Liver (tissue), 9 donors: Measurements from ENCODE around the gene KIF12. TPM values are rescaled to one million over a fixed set of nuclear protein-coding genes. Genes with fewer than 3 reads are reported as not detected.

ENCODE experiments used
- DNase-seq: peaks from one replicate; pipeline ENCODE4 v3.0.0-alpha.2; 2017; ENCODE audit warnings: low spot score
- H3K27ac ChIP-seq, 2 donors: one replicate each; pipeline ENCODE4 v1.7.0; 2013; ENCODE audit warnings: inconsistent platforms in 2 of 2, low read length in 2 of 2, control low read depth in 1 of 2, low read depth in 1 of 2, mild to moderate bottlenecking in 1 of 2
- H3K27me3 ChIP-seq, 4 donors: one replicate each; pipeline versions ENCODE4 v1.6.1 to v1.7.0; 2013; ENCODE audit warnings: low read length in 3 of 4, inconsistent platforms in 1 of 4, mild to moderate bottlenecking in 1 of 4, moderate library complexity in 1 of 4; ENCODE audit not compliant: control insufficient read depth in 4 of 4, insufficient read depth in 4 of 4
- H3K36me3 ChIP-seq, 4 donors: one replicate each; pipeline versions ENCODE4 v1.6.1 to v1.7.0; 2013; ENCODE audit warnings: low read length in 3 of 4, mild to moderate bottlenecking in 3 of 4, low read depth in 1 of 4, moderate library complexity in 1 of 4; ENCODE audit not compliant: control insufficient read depth in 4 of 4, insufficient read depth in 3 of 4
- H3K4me1 ChIP-seq, 4 donors: one replicate each; pipeline versions ENCODE4 v1.6.1 to v1.7.0; 2013; ENCODE audit warnings: low read length in 3 of 4, mild to moderate bottlenecking in 3 of 4, moderate library complexity in 1 of 4; ENCODE audit not compliant: control insufficient read depth in 4 of 4, insufficient read depth in 4 of 4
- H3K4me3 ChIP-seq, 3 donors: one replicate each; pipeline versions ENCODE4 v1.6.1 to v1.7.0; 2013; ENCODE audit warnings: low read length in 3 of 3, control low read depth in 1 of 3, low read depth in 1 of 3, mild to moderate bottlenecking in 1 of 3
- H3K9ac ChIP-seq, 2 donors: one replicate each; pipeline ENCODE4 v1.7.0; 2013; ENCODE audit warnings: low read length in 2 of 2, mild to moderate bottlenecking in 2 of 2, moderate library complexity in 2 of 2, control low read depth in 1 of 2, low read depth in 1 of 2
- H3K9me3 ChIP-seq, 4 donors: one replicate each; pipeline versions ENCODE4 v1.6.1 to v1.7.0; 2013; ENCODE audit warnings: low read length in 3 of 4; ENCODE audit not compliant: control insufficient read depth in 4 of 4
- HNF4A ChIP-seq, 2 donors: conservative IDR thresholded peaks; 2 replicates each; pipeline ENCODE4 v1.6.1; 2016; ENCODE audit warnings: antibody characterized with exemption in 2 of 2, mild to moderate bottlenecking in 2 of 2
- HNF4G ChIP-seq: IDR thresholded peaks from 2 replicates; pipeline ENCODE4 v1.6.1; 2016; ENCODE audit warnings: antibody characterized with exemption
- JUND ChIP-seq, 2 donors: IDR thresholded peaks; 2 replicates each; pipeline ENCODE4 v1.6.1; 2016; ENCODE audit warnings: antibody characterized with exemption in 2 of 2
- MAX ChIP-seq: IDR thresholded peaks from 2 replicates; pipeline ENCODE4 v1.6.1; 2016; ENCODE audit warnings: antibody characterized with exemption
- RAD21 ChIP-seq, 2 donors: IDR thresholded peaks; 2 replicates each; pipeline ENCODE4 v1.6.1; 2016; ENCODE audit warnings: antibody characterized with exemption in 2 of 2, mild to moderate bottlenecking in 2 of 2
- REST ChIP-seq: IDR thresholded peaks from 2 replicates; pipeline ENCODE4 v1.6.1; 2016; ENCODE audit warnings: antibody characterized with exemption, mild to moderate bottlenecking
- RXRA ChIP-seq, 2 donors: IDR thresholded peaks; 2 replicates each; pipeline ENCODE4 v1.6.1; 2017 to 2018; ENCODE audit warnings: antibody characterized with exemption in 2 of 2, mild to moderate bottlenecking in 1 of 2
- TAF1 ChIP-seq: conservative IDR thresholded peaks from 2 replicates; pipeline ENCODE4 v1.6.1; 2016; ENCODE audit warnings: antibody characterized with exemption, mild to moderate bottlenecking
- YY1 ChIP-seq: IDR thresholded peaks from 2 replicates; pipeline ENCODE4 v1.6.1; 2016; ENCODE audit warnings: antibody characterized with exemption, mild to moderate bottlenecking
- ZBTB33 ChIP-seq: IDR thresholded peaks from 2 replicates; pipeline ENCODE4 v1.6.1; 2016; ENCODE audit warnings: antibody characterized with exemption
- WGBS: extraction: QIAGEN DNeasy Blood & Tissue Kit; methylation state at CpG from one replicate; pipeline ENCODE4 v1.1.7; 2013; 5-methylcytosine and 5-hydroxymethylcytosine counted together
- polyA plus RNA-seq, 2 donors: library from polyadenylated mRNA; stranded (reverse) in 1 of 2; unstranded in 1 of 2; fragments of 200-250 nt in 1 of 2; fragments of >200 nt in 1 of 2; fragmentation: Nextera tagmentation in 1 of 2; extraction: Ambion mirVana in 1 of 2; gene quantifications; one replicate each; pipeline versions ENCODE4 v1.2.1 to v1.2.3, GENCODE V29; 2013 to 2015
- total RNA-seq, 2 donors: library from RNA; depleted of rRNA; stranded (reverse); fragments of >200 nt; gene quantifications; one replicate each; pipeline ENCODE4 v1.2.3, GENCODE V29; 2014
- donor health status: healthy.
- donor health status: healthy.
- donor health status: healthy.
- donor health status: healthy.
- donor health status: healthy.

KIF12 gene
- total and polyA plus RNA-seq, 4 donors = 2.9 to 11.8 (median 7.7) TPM

GRCh38 chr9:114078021-114078780, 20.9 kb downstream of the KIF12 start, which contains the start of gene AMBP (continued):
- peak; percentile 86 for TF ChIP-seq REST
- TF ChIP-seq HNF4A (conservative IDR thresholded peaks at IDR 0.05) = peak; percentile 89 to 90
- TF ChIP-seq JUND (IDR thresholded peaks at IDR 0.05) = peak; percentile 60 to 91
- peak; percentile 96 for TF ChIP-seq MAX
- TF ChIP-seq TAF1 = peak; percentile 98

GRCh38 chr9:114077162-114077837, 21.8 kb downstream of the KIF12 start:
- H3K36me3 ChIP-seq = peaks cover 2 to 25% (median 18%) of the 10 kb centered on the region in 4 donors
- H3K27me3 ChIP-seq = no peaks in the 10 kb centered on the region
- peak overlapping the region; percentile 83 to 87 for H3K9ac ChIP-seq
- peak overlapping the region; percentile 60 to 68 for H3K27ac ChIP-seq
- H3K4me3 ChIP-seq = peak overlapping the region; percentile 60 to 95 (median 85)
- no peaks in the 10 kb centered on the region for H3K9me3 ChIP-seq
- DNase-seq = no peak
- TF ChIP-seq ZBTB33 (no peak), HNF4G (no peak), RXRA (IDR thresholded peaks at IDR 0.05) (peak in 1 of 2 donors; percentile 8), JUND (IDR thresholded peaks at IDR 0.05) (no peak)
- H3K4me1 ChIP-seq = peaks cover 4 to 81% (median 70%) of the 10 kb centered on the region in 4 donors
- WGBS = 31% methylated on average over 7 of the region's 7 CpGs

- H3K9ac ChIP-seq = peak overlapping the region; percentile 83 to 87
- WGBS = 31% methylated on average over 14 of the region's 14 CpGs
- H3K27ac ChIP-seq = peak overlapping the region; percentile 60 to 68
- H3K4me1 ChIP-seq = peaks cover 3 to 82% (median 72%) of the 10 kb centered on the region in 4 donors
- no peaks in the 10 kb centered on the region for H3K27me3 ChIP-seq
- no peaks in the 10 kb centered on the region for H3K9me3 ChIP-seq
- TF ChIP-seq ZBTB33 (no peak), YY1 (no peak), RAD21 (IDR thresholded peaks at IDR 0.05) (peak in 1 of 2 donors; percentile 21)
- H3K4me3 ChIP-seq = peak overlapping the region; percentile 60 to 95 (median 85)
- peaks cover 5 to 32% (median 24%) of the 10 kb centered on the region in 4 donors for H3K36me3 ChIP-seq
- no peak for DNase-seq
Measured at GRCh38 chr9:114076237-114077161, 22.6 kb downstream of the KIF12 start.
